Activated T-helper 17 cell treated with anti-CD3 and anti-CD28 coated beads, Interleukin-2, amount 50 U/mL, for 72 hours (primary cell): ENCODE data around the gene IGSF6. TPM values are rescaled to one million over a fixed set of nuclear protein-coding genes. Genes with fewer than 3 reads are reported as not detected.
A peak's percentile ranks its signal among the peaks of the same experiment; 100 is the strongest.
"Not testable (repeated sequence)": the region's sequence is repeated elsewhere in the genome, so short reads cannot be mapped to it uniquely, and the experiment has no call there.

Source experiments
- ATAC-seq: fragments of 150-1000 bp; cut with Tn5 transposase; replicated peaks from 2 replicates; pipeline ENCODE4 v1.10.0; 2021; ENCODE audit warnings: mild to moderate bottlenecking, moderate library complexity
- H3K27ac Mint-ChIP-seq: one replicate; pipeline ENCODE4 v1.8.0; 2022; ENCODE audit warnings: mixed read lengths
- H3K27me3 Mint-ChIP-seq: one replicate; pipeline ENCODE4 v1.8.0; 2022; ENCODE audit warnings: mixed read lengths
- H3K36me3 Mint-ChIP-seq: one replicate; pipeline ENCODE4 v1.8.0; 2022; ENCODE audit warnings: low read depth, mild to moderate bottlenecking, mixed read lengths
- H3K4me1 Mint-ChIP-seq: one replicate; pipeline ENCODE4 v1.8.0; 2022; ENCODE audit warnings: mixed read lengths
- H3K4me3 Mint-ChIP-seq: one replicate; pipeline ENCODE4 v1.8.0; 2022; ENCODE audit warnings: mild to moderate bottlenecking, mixed read lengths
- H3K9me3 Mint-ChIP-seq: one replicate; pipeline ENCODE4 v1.8.0; 2022; ENCODE audit warnings: mixed read lengths
- total RNA-seq, 2 donors: library from RNA; stranded (reverse); gene quantifications; one replicate each; pipeline ENCODE4 v1.2.3, GENCODE V29; 2022

IGSF6 gene
- total RNA-seq, 2 donors from 2014 or later: 0.45 TPM; not detected in 1

GRCh38 chr16:21664801-21665492, 12.5 kb upstream of the IGSF6 start:
- no peak overlapping the region for H3K4me3 Mint-ChIP-seq
- peaks cover 5% of the 10 kb centered on the region for H3K27me3 Mint-ChIP-seq
- H3K4me1 Mint-ChIP-seq: no peaks in the 10 kb centered on the region
- ATAC-seq: no peak
- no peaks in the 10 kb centered on the region for H3K36me3 Mint-ChIP-seq
- H3K9me3 Mint-ChIP-seq: no peaks in the 10 kb centered on the region
- no peak overlapping the region for H3K27ac Mint-ChIP-seq

GRCh38 chr16:21663889-21664647, 11.7 kb upstream of the IGSF6 start, which contains the start of gene OTOA:
Gene OTOA, plus strand, starts transcription at chr16:21663968. Its CDS starts 14,547 bp downstream, at chr16:21678515.
- Mint-ChIP-seq H3K9me3 (no peaks in the 10 kb centered on the region), H3K27ac (no peak within 1 kb of the TSS), H3K4me1 (no peaks in the 10 kb centered on the region), H3K4me3 (peak within 1 kb of the TSS; percentile 57), H3K27me3 (peaks cover 5% of the 10 kb centered on the region), H3K36me3 (no peaks in the 10 kb centered on the region)
- peak; percentile 57 for ATAC-seq

GRCh38 chr16:21659124-21659523, 6.7 kb upstream of the IGSF6 start:
- Mint-ChIP-seq H3K4me1 (peaks cover 12% of the 10 kb centered on the region), H3K36me3 (peaks cover 33% of the 10 kb centered on the region), H3K9me3 (no peaks in the 10 kb centered on the region), H3K27me3 (no peaks in the 10 kb centered on the region), H3K4me3 (no peak overlapping the region), H3K27ac (no peak overlapping the region)
- no peak for ATAC-seq

- Mint-ChIP-seq H3K9me3 (no peaks in the 10 kb centered on the region), H3K4me1 (peaks cover 12% of the 10 kb centered on the region), H3K36me3 (peaks cover 42% of the 10 kb centered on the region), H3K27ac (no peak overlapping the region), H3K27me3 (no peaks in the 10 kb centered on the region), H3K4me3 (no peak overlapping the region)
- ATAC-seq: no peak
These were observed 4.7 kb upstream of the IGSF6 start for GRCh38 chr16:21656795-21657768.

- Mint-ChIP-seq H3K36me3 (peaks cover 42% of the 10 kb centered on the region), H3K9me3 (no peaks in the 10 kb centered on the region), H3K27me3 (no peaks in the 10 kb centered on the region), H3K4me3 (no peak overlapping the region), H3K27ac (peak overlapping the region; percentile 1), H3K4me1 (peaks cover 12% of the 10 kb centered on the region)
- ATAC-seq: no peak
These were observed 2.5 kb upstream of the IGSF6 start for GRCh38 chr16:21654881-21655280.

GRCh38 chr16:21654466-21654865, 2.1 kb upstream of the IGSF6 start:
- H3K4me1 Mint-ChIP-seq: peaks cover 12% of the 10 kb centered on the region
- peaks cover 42% of the 10 kb centered on the region for H3K36me3 Mint-ChIP-seq
- ATAC-seq: no peak
- no peak overlapping the region for H3K4me3 Mint-ChIP-seq
- no peaks in the 10 kb centered on the region for H3K27me3 Mint-ChIP-seq
- no peaks in the 10 kb centered on the region for H3K9me3 Mint-ChIP-seq
- peak overlapping the region; percentile 1 for H3K27ac Mint-ChIP-seq

- Mint-ChIP-seq H3K4me1 (peaks cover 12% of the 10 kb centered on the region), H3K27ac (no peak overlapping the region), H3K4me3 (no peak overlapping the region), H3K27me3 (no peaks in the 10 kb centered on the region), H3K9me3 (no peaks in the 10 kb centered on the region), H3K36me3 (peaks cover 42% of the 10 kb centered on the region)
- ATAC-seq: no peak
These were observed 1.2 kb upstream of the IGSF6 start for GRCh38 chr16:21653571-21653970.

- H3K27me3 Mint-ChIP-seq: no peaks in the 10 kb centered on the region
- H3K36me3 Mint-ChIP-seq: peaks cover 33% of the 10 kb centered on the region
- H3K4me3 Mint-ChIP-seq: no peak overlapping the region
- ATAC-seq: no peak
- H3K9me3 Mint-ChIP-seq: no peaks in the 10 kb centered on the region
- H3K4me1 Mint-ChIP-seq: peaks cover 20% of the 10 kb centered on the region
- no peak overlapping the region for H3K27ac Mint-ChIP-seq
These were observed 893 bp downstream of the IGSF6 start for GRCh38 chr16:21651515-21651914.

- no peak overlapping the region for H3K27ac Mint-ChIP-seq
- H3K4me1 Mint-ChIP-seq: peaks cover 20% of the 10 kb centered on the region
- H3K36me3 Mint-ChIP-seq: peaks cover 23% of the 10 kb centered on the region
These were observed 1.9 kb downstream of the IGSF6 start for GRCh38 chr16:21650521-21650920.

GRCh38 chr16:21649826-21650406, 2.5 kb downstream of the IGSF6 start:
- not testable (repeated sequence) for ATAC-seq, H3K4me3 Mint-ChIP-seq, H3K27ac Mint-ChIP-seq, H3K9me3 Mint-ChIP-seq, H3K27me3 Mint-ChIP-seq
- H3K36me3 Mint-ChIP-seq: peaks cover 17% of the 10 kb centered on the region
- H3K4me1 Mint-ChIP-seq: peaks cover 20% of the 10 kb centered on the region

More at GRCh38 chr16:21650521-21650920, 1.9 kb downstream of the IGSF6 start:
- no peaks in the 10 kb centered on the region for H3K27me3 Mint-ChIP-seq
- ATAC-seq: no peak
- no peak overlapping the region for H3K4me3 Mint-ChIP-seq
- no peaks in the 10 kb centered on the region for H3K9me3 Mint-ChIP-seq

- H3K36me3 Mint-ChIP-seq: peaks cover 4% of the 10 kb centered on the region
- H3K4me1 Mint-ChIP-seq: peaks cover 20% of the 10 kb centered on the region
- ATAC-seq: no peak
- H3K27ac Mint-ChIP-seq: peak overlapping the region; percentile 41
- no peaks in the 10 kb centered on the region for H3K9me3 Mint-ChIP-seq
- peak overlapping the region; percentile 65 for H3K4me3 Mint-ChIP-seq
- no peaks in the 10 kb centered on the region for H3K27me3 Mint-ChIP-seq
These were observed 4.7 kb downstream of the IGSF6 start for GRCh38 chr16:21647562-21648164.

GRCh38 chr16:21646721-21647561, 5.5 kb downstream of the IGSF6 start:
- peak; percentile 97 for ATAC-seq
- H3K36me3 Mint-ChIP-seq: no peaks in the 10 kb centered on the region
- no peaks in the 10 kb centered on the region for H3K9me3 Mint-ChIP-seq
- peak overlapping the region; percentile 65 for H3K4me3 Mint-ChIP-seq
- peak overlapping the region; percentile 60 for H3K27ac Mint-ChIP-seq
- H3K27me3 Mint-ChIP-seq: no peaks in the 10 kb centered on the region
- H3K4me1 Mint-ChIP-seq: peaks cover 20% of the 10 kb centered on the region

GRCh38 chr16:21646091-21646490, 6.3 kb downstream of the IGSF6 start:
- H3K27ac Mint-ChIP-seq: peak overlapping the region; percentile 83
- peaks cover 20% of the 10 kb centered on the region for H3K4me1 Mint-ChIP-seq
- no peaks in the 10 kb centered on the region for H3K9me3 Mint-ChIP-seq
- ATAC-seq: no peak
- no peaks in the 10 kb centered on the region for H3K36me3 Mint-ChIP-seq
- peak overlapping the region; percentile 65 for H3K4me3 Mint-ChIP-seq
- no peaks in the 10 kb centered on the region for H3K27me3 Mint-ChIP-seq
